ENCODE results near the gene CAPN15. TPM values are rescaled to one million over a fixed set of nuclear protein-coding genes. Genes with fewer than 3 reads are reported as not detected.

Gene CAPN15
- total RNA-seq, 1 experiment from 2014 or later, result 76.4 TPM

DNA sequence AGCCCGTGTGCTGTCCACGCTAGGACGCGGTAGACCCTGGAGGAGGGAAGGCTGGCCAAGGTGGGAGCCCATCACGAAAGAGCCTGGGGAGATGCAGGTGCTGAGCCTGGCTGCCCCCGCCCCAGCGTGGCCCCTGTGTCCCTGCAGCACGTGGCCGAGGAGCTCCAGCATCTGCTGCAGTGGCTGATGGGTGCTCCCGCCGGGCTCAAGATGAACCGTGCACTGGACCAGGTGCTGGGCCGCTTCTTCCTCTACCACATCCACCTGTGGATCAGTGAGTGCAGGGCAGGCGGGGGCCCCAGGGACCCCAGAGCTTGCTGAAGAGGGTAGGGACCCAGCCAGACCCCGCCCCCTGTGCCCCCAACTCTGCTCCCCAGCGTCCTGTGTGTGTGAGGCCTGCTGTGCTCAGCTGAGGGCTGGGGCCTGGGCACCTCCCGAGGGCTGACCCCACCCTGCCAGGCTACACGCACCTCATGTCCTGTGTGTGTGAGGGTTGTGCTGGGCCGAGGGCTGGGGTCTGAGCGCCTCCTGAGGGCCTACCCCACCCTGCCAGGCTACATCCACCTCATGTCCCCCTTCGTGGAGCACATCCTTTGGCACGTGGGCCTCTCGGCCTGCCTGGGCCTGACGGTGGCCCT is 50.8 kb downstream of the CAPN15 start:
- no CpG with 5 or more reads among the region's 24 CpGs for WGBS (ENCODE audit: extremely low coverage, insufficient read length, low lambda C conversion rate)

More for the DNA sequence above, 50.8 kb downstream of the CAPN15 start:
- no peak overlapping the region for H3K14ac ChIP-seq (ENCODE audit: insufficient read depth, low read length)
- peak overlapping the region; percentile 19 for H3K4me2 ChIP-seq (ENCODE audit: insufficient read depth, insufficient read length, low read length)
- H3K4me1 Mint-ChIP-seq, result peaks cover 3 to 7% of the 10 kb centered on the region in 2 experiments
- no peak overlapping the region for H4K91ac ChIP-seq (ENCODE audit: insufficient read length, low read depth, low read length)
- H3K27ac ChIP-seq (ENCODE audit: insufficient read length, low read depth, low read length), result no peak overlapping the region
- H3K4ac ChIP-seq (ENCODE audit: low read depth, low read length), result no peak overlapping the region
- no peak overlapping the region for H3K18ac ChIP-seq (ENCODE audit: insufficient read length, low read depth, low read length)
- H3T11ph ChIP-seq (ENCODE audit: low read length), result no peak overlapping the region
- H3K79me1 ChIP-seq (ENCODE audit: insufficient read depth, low read depth, low read length, poor library complexity, severe bottlenecking), result no peaks in the 10 kb centered on the region
- H2BK15ac ChIP-seq (ENCODE audit: low read depth, low read length), result no peak overlapping the region
- DNase-seq, result no peak
- peak overlapping the region in 1 of 2 experiments; percentile 35; a peak in 1 of 5 replicates for H3K4me3 Mint-ChIP-seq
- no peak overlapping the region for H2AFZ ChIP-seq (ENCODE audit: low read length)
- no peak overlapping the region for H2BK20ac ChIP-seq (ENCODE audit: low read depth, low read length, poor library complexity, severe bottlenecking)
- no peak overlapping the region for H3K23ac ChIP-seq (ENCODE audit: insufficient read length, low read depth, low read length)
- no peaks in the 10 kb centered on the region for H3K23me2 ChIP-seq (ENCODE audit: insufficient read length, low read depth, low read length, poor library complexity, severe bottlenecking)
- H3K27me3 ChIP-seq (ENCODE audit: insufficient read depth, low read length), result no peaks in the 10 kb centered on the region
- TF ChIP-seq, protein P1, sequence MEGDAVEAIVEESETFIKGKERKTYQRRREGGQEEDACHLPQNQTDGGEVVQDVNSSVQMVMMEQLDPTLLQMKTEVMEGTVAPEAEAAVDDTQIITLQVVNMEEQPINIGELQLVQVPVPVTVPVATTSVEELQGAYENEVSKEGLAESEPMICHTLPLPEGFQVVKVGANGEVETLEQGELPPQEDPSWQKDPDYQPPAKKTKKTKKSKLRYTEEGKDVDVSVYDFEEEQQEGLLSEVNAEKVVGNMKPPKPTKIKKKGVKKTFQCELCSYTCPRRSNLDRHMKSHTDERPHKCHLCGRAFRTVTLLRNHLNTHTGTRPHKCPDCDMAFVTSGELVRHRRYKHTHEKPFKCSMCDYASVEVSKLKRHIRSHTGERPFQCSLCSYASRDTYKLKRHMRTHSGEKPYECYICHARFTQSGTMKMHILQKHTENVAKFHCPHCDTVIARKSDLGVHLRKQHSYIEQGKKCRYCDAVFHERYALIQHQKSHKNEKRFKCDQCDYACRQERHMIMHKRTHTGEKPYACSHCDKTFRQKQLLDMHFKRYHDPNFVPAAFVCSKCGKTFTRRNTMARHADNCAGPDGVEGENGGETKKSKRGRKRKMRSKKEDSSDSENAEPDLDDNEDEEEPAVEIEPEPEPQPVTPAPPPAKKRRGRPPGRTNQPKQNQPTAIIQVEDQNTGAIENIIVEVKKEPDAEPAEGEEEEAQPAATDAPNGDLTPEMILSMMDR (conservative IDR thresholded peaks at IDR 0.05), result no peak
- peaks cover 0 to 4% (median 2%) of the 10 kb centered on the region in 3 experiments; a peak in 2 of 7 replicates for H3K36me3 Mint-ChIP-seq (ENCODE audit: insufficient read depth in 1 of 3, low read depth in 3 of 3)
- H3K9me3 Mint-ChIP-seq, result no peaks in the 10 kb centered on the region
- no peaks in the 10 kb centered on the region; the same call in 1 of the 2 replicates for H3K4me1 ChIP-seq (ENCODE audit: insufficient read depth, low read length)
- H4K8ac ChIP-seq (replicated peaks; ENCODE audit: insufficient read length, low read depth, low read length), result no peak overlapping the region
- no peak overlapping the region for H4K5ac ChIP-seq (ENCODE audit: insufficient read length, low read depth, low read length)
- H3K9me3 ChIP-seq (ENCODE audit: control insufficient read depth, low read depth, low read length), result no peaks in the 10 kb centered on the region
- H4K20me1 ChIP-seq (ENCODE audit: control insufficient read depth, insufficient read depth, insufficient read length), result no peaks in the 10 kb centered on the region
- no peak overlapping the region for H3K9ac ChIP-seq (ENCODE audit: extremely low read depth, insufficient read length, low read length)
- no peak overlapping the region for H2BK120ac ChIP-seq (ENCODE audit: low read depth, low read length, poor library complexity, severe bottlenecking)
- H3K27me3 Mint-ChIP-seq (ENCODE audit: low read depth), result peaks cover 2% of the 10 kb centered on the region; the same call in 1 of the 2 replicates
- H2AK5ac ChIP-seq (ENCODE audit: insufficient read length, low read length), result no peak overlapping the region
- no peaks in the 10 kb centered on the region for H3K79me2 ChIP-seq (ENCODE audit: insufficient read depth, low read length)
- no peak overlapping the region for H2BK5ac ChIP-seq (ENCODE audit: insufficient read length, low read length)
- H3K56ac ChIP-seq (ENCODE audit: insufficient read length, low read depth, low read length), result no peak overlapping the region
- no peak overlapping the region for H3K27ac Mint-ChIP-seq
- H2BK12ac ChIP-seq (ENCODE audit: insufficient read length, low read depth, low read length), result no peak overlapping the region

Data from H9 (cell line).